Neuronal stem cell (in vitro differentiated cells): ENCODE measurements around the gene HOXD4.

ENCODE experiments used
- small RNA-seq: library from polyadenylated mRNA; stranded (forward); fragments of <200 nt; extraction: miRNeasy Mini kit (QIAGEN cat#:217004); gene quantifications from one replicate; pipeline ENCODE3, GENCODE V24; 2013; ENCODE audit not compliant: insufficient read depth

HOXD4 gene

Small RNA genes lying within 50 kb of the gene (small RNA-seq; reads per million reads assigned to genes)
- 44.9 reads per million, percentile 92 among the genes with 10 or more reads in this experiment for gene MIR10B
